CD4-positive, alpha-beta memory T cell (primary cell): ENCODE results near the gene KRT17. TPM values are rescaled to one million over a fixed set of nuclear protein-coding genes. Genes with fewer than 3 reads are reported as not detected.
"Not testable (repeated sequence)": the region's sequence is repeated elsewhere in the genome, so short reads cannot be mapped to it uniquely, and the experiment has no call there.

Experiments
- CTCF ChIA-PET: fragments of 350-600 bp; sonication (Branson Sonifier 250); formaldehyde crosslinking; loops from one replicate; lab custom pipeline; 2021; ENCODE audit warnings: inconsistent platforms; ENCODE audit not compliant: partially characterized antibody; lab: Charles Lee
- POLR2A ChIA-PET: fragments of 350-600 bp; sonication (Branson Sonifier 250); formaldehyde crosslinking; loops from one replicate; lab custom pipeline; 2021; ENCODE audit not compliant: partially characterized antibody; lab: Charles Lee
- DNase-seq, 5 donors: peaks; one replicate each; pipeline versions ENCODE4 v3.0.0 to v3.0.0-alpha.2; 2020 to 2022; ENCODE audit warnings: mixed read lengths in 1 of 5
- H3K27ac ChIP-seq: one replicate; pipeline ENCODE4 v1.7.0; 2013; ENCODE audit warnings: low read depth, low read length
- H3K27me3 ChIP-seq: 2 replicates; pipeline ENCODE4 v1.7.0; 2013; ENCODE audit warnings: mild to moderate bottlenecking, low read length, moderate library complexity; ENCODE audit not compliant: insufficient read depth
- H3K36me3 ChIP-seq: 2 replicates; pipeline ENCODE4 v1.7.0; 2013; ENCODE audit warnings: mild to moderate bottlenecking, low read length, moderate library complexity; ENCODE audit not compliant: insufficient read depth
- H3K4me1 ChIP-seq: 2 replicates; pipeline ENCODE4 v1.7.0; 2013; ENCODE audit warnings: mild to moderate bottlenecking, low read length, moderate library complexity; ENCODE audit not compliant: insufficient read depth
- H3K4me3 ChIP-seq, 2 donors: one replicate each; pipeline ENCODE4 v1.7.0; 2013; ENCODE audit warnings: low read length in 2 of 2, mild to moderate bottlenecking in 1 of 2
- H3K9me3 ChIP-seq, 2 donors: one replicate each; pipeline ENCODE4 v1.7.0; 2013; ENCODE audit warnings: low read length in 2 of 2, control low read depth in 1 of 2; ENCODE audit not compliant: control insufficient read depth in 1 of 2
- H3K27ac Mint-ChIP-seq, 7 donors: one replicate each; pipeline ENCODE4 v1.8.0; 2020 to 2021; ENCODE audit warnings: mixed read lengths in 7 of 7, mild to moderate bottlenecking in 6 of 7, inconsistent platforms in 3 of 7, moderate library complexity in 3 of 7
- H3K27me3 Mint-ChIP-seq, 2 donors: one replicate each; pipeline ENCODE4 v1.8.0; 2020 to 2021; ENCODE audit warnings: mixed read lengths in 2 of 2
- H3K36me3 Mint-ChIP-seq, 2 donors: one replicate each; pipeline ENCODE4 v1.8.0; 2020 to 2021; ENCODE audit warnings: mixed read lengths in 2 of 2, inconsistent platforms in 1 of 2, mild to moderate bottlenecking in 1 of 2
- H3K4me1 Mint-ChIP-seq, 4 donors: one replicate each; pipeline ENCODE4 v1.8.0; 2020 to 2021; ENCODE audit warnings: mixed read lengths in 4 of 4, mild to moderate bottlenecking in 1 of 4
- H3K4me3 Mint-ChIP-seq, 8 donors: one replicate each; pipeline ENCODE4 v1.8.0; 2020 to 2021; ENCODE audit warnings: mixed read lengths in 8 of 8, mild to moderate bottlenecking in 7 of 8, moderate library complexity in 6 of 8, inconsistent platforms in 3 of 8
- H3K9me3 Mint-ChIP-seq, 8 donors: one replicate each; pipeline ENCODE4 v1.8.0; 2020 to 2021; ENCODE audit warnings: mixed read lengths in 8 of 8, mild to moderate bottlenecking in 5 of 8, inconsistent platforms in 3 of 8, moderate library complexity in 1 of 8
- intact Hi-C: fragments of 100-400 bp; cut with micrococcal nuclease; formaldehyde crosslinking; loops from one replicate; pipeline ENCODE4 v1.15.1; 2023
- polyA plus RNA-seq, 2 donors: library from polyadenylated mRNA; unstranded; fragments of 300-500 nt; fragmentation: Illumina TruSeq; gene quantifications; one replicate each; pipeline ENCODE4 v1.2.3, GENCODE V29; 2021
- total RNA-seq, 2 experiments: library from RNA; stranded (reverse); gene quantifications; one replicate each; pipeline ENCODE4 v1.2.3, GENCODE V29; 2021

Gene KRT17
- total and polyA plus RNA-seq, 4 experiments from 2014 or later, result not detected

- Mint-ChIP-seq H3K9me3 (no peaks in the 10 kb centered on the region), H3K4me3 (no peak overlapping the region), H3K36me3 (no peaks in the 10 kb centered on the region), H3K27ac (no peak overlapping the region), H3K4me1 (peaks cover 0 to 1% (median 0%) of the 10 kb centered on the region in 4 donors), H3K27me3 (peaks cover 7 to 36% of the 10 kb centered on the region in 2 donors)
- Histone ChIP-seq H3K4me3 (no peak overlapping the region), H3K4me1 (no peaks in the 10 kb centered on the region), H3K9me3 (no peaks in the 10 kb centered on the region), H3K36me3 (no peaks in the 10 kb centered on the region), H3K27ac (no peak overlapping the region), H3K27me3 (no peaks in the 10 kb centered on the region)
- POLR2A ChIA-PET, result no interaction called here
- intact Hi-C loops, result no loop called here
- CTCF ChIA-PET, result interaction anchor here (1.0 kb wide), 1 partner anchor 65 kb away, joined by 4 read pairs; no protein-coding TSS in a partner anchor
- DNase-seq, result no peak
These were observed 40.9 kb downstream of the KRT17 start for GRCh38 chr17:41583137-41584127.

DNA sequence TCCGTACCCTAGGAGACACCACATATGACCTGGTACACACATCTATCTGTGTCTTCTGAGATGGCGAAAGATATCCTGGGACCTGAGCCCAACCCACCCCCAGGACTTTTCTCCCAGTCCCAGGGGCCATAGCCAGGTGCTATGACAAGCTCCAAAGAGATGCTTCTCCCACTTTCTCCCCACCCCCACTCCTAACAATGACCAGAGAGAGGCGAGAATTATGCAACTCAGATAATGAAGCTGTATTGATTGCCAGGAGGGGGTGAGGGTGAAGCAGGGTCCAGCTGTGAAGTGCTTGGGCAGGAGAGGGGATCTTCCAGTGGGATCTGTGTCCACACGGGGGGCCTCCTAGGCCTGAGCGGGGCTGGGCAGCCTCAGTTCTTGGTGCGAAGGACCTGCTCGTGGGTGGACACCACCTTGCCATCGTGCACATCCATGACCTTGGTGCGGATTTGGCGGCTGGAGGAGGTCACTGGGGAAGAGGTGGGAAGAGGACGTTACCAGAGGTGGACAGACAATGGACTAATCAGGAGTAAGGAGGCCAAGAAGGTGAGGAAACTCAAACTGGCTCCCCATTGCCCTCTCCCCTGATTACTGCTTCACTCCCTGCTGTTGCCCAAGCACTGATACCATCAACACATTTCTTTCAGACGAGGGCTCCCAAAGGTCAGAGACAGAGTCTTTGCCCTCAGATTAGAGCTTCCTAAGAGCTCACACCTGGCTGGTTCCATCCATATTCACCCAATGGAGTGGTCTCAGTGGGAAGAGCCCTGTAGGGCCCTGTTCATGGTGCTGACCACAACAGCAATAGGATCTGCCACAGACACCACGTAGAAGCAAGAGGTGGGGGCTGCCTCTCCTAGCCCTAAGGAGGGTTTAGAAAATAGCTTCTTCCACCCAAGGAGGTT, 42.1 kb downstream of the KRT17 start:
- intact Hi-C loops, H3K9me3 Mint-ChIP-seq, H3K36me3 ChIP-seq, H3K27me3 ChIP-seq, H3K4me1 Mint-ChIP-seq, DNase-seq, POLR2A ChIA-PET, H3K4me3 Mint-ChIP-seq, H3K27ac Mint-ChIP-seq, H3K4me3 ChIP-seq, H3K27ac ChIP-seq, H3K9me3 ChIP-seq, H3K36me3 Mint-ChIP-seq, H3K4me1 ChIP-seq: not testable (repeated sequence)
- CTCF ChIA-PET, result interaction anchor here (1.0 to 1.5 kb wide), 2 partner anchors 33 to 66 kb away, joined by 4 to 9 read pairs; no protein-coding TSS in a partner anchor
- peaks cover 10 to 40% of the 10 kb centered on the region in 2 donors for H3K27me3 Mint-ChIP-seq

GRCh38 chr17:41581366-41582060, 42.9 kb downstream of the KRT17 start:
- Histone ChIP-seq H3K27ac (no peak overlapping the region), H3K4me1 (no peaks in the 10 kb centered on the region), H3K36me3 (no peaks in the 10 kb centered on the region), H3K27me3 (no peaks in the 10 kb centered on the region), H3K4me3 (no peak overlapping the region), H3K9me3 (no peaks in the 10 kb centered on the region)
- POLR2A ChIA-PET, result no interaction called here
- no peak overlapping the region for H3K27ac Mint-ChIP-seq
- H3K4me1 Mint-ChIP-seq, result peaks cover 0 to 1% (median 0%) of the 10 kb centered on the region in 4 donors
- H3K9me3 Mint-ChIP-seq, result no peaks in the 10 kb centered on the region
- intact Hi-C loops, result no loop called here
- no peak overlapping the region for H3K4me3 Mint-ChIP-seq
- no peaks in the 10 kb centered on the region for H3K36me3 Mint-ChIP-seq
- DNase-seq, result no peak
- H3K27me3 Mint-ChIP-seq, result peaks cover 15 to 40% of the 10 kb centered on the region in 2 donors
- CTCF ChIA-PET, result interaction anchor here (1.5 kb wide), 1 partner anchor 32 kb away, joined by 9 read pairs; no protein-coding TSS in a partner anchor

- no peak overlapping the region for H3K27ac ChIP-seq
- intact Hi-C loops, result no loop called here
- Mint-ChIP-seq H3K9me3 (no peaks in the 10 kb centered on the region), H3K27ac (no peak overlapping the region), H3K4me1 (peaks cover 0 to 1% (median 0%) of the 10 kb centered on the region in 4 donors), H3K27me3 (peaks cover 18 to 36% of the 10 kb centered on the region in 2 donors), H3K4me3 (no peak overlapping the region), H3K36me3 (no peaks in the 10 kb centered on the region)
- H3K9me3 ChIP-seq, result no peaks in the 10 kb centered on the region
- no peaks in the 10 kb centered on the region for H3K27me3 ChIP-seq
- H3K36me3 ChIP-seq, result no peaks in the 10 kb centered on the region
- ChIA-PET CTCF (interaction anchor here (1.5 kb wide), 1 partner anchor 32 kb away, joined by 9 read pairs; no protein-coding TSS in a partner anchor), POLR2A (no interaction called here)
- DNase-seq, result no peak
- H3K4me1 ChIP-seq, result no peaks in the 10 kb centered on the region
- no peak overlapping the region for H3K4me3 ChIP-seq
These were observed 43.5 kb downstream of the KRT17 start for GRCh38 chr17:41580687-41581365.

- DNase-seq, result no peak
- no peak overlapping the region for H3K4me3 Mint-ChIP-seq
- no peak overlapping the region for H3K27ac Mint-ChIP-seq
- H3K9me3 ChIP-seq, result no peaks in the 10 kb centered on the region
- H3K9me3 Mint-ChIP-seq, result no peaks in the 10 kb centered on the region
- H3K27me3 Mint-ChIP-seq, result peaks cover 18 to 36% of the 10 kb centered on the region in 2 donors
- intact Hi-C loops, result no loop called here
- H3K27ac ChIP-seq, result no peak overlapping the region
- no peak overlapping the region for H3K4me3 ChIP-seq
- no peaks in the 10 kb centered on the region for H3K36me3 ChIP-seq
- no peaks in the 10 kb centered on the region for H3K36me3 Mint-ChIP-seq
- H3K4me1 ChIP-seq, result no peaks in the 10 kb centered on the region
- H3K4me1 Mint-ChIP-seq, result peaks cover 0 to 1% (median 0%) of the 10 kb centered on the region in 4 donors
- H3K27me3 ChIP-seq, result no peaks in the 10 kb centered on the region
- CTCF ChIA-PET, result interaction anchor here (1.0 to 2.2 kb wide), 2 partner anchors 12 to 31 kb away, joined by 4 to 8 read pairs; no protein-coding TSS in a partner anchor
- POLR2A ChIA-PET, result no interaction called here
These were observed 44.2 kb downstream of the KRT17 start for GRCh38 chr17:41580244-41580575.

GRCh38 chr17:41579484-41580243, 44.7 kb downstream of the KRT17 start:
- Histone ChIP-seq H3K36me3 (no peaks in the 10 kb centered on the region), H3K4me3 (no peak overlapping the region), H3K4me1 (no peaks in the 10 kb centered on the region), H3K27me3 (no peaks in the 10 kb centered on the region), H3K9me3 (no peaks in the 10 kb centered on the region), H3K27ac (no peak overlapping the region)
- Mint-ChIP-seq H3K27ac (no peak overlapping the region), H3K4me3 (no peak overlapping the region), H3K36me3 (no peaks in the 10 kb centered on the region), H3K27me3 (peaks cover 22 to 36% of the 10 kb centered on the region in 2 donors), H3K4me1 (peaks cover 0 to 1% (median 0%) of the 10 kb centered on the region in 4 donors), H3K9me3 (no peaks in the 10 kb centered on the region)
- ChIA-PET POLR2A (interaction anchor here (0.9 kb wide), 1 partner anchor 69 kb away, joined by 4 read pairs; no protein-coding TSS in a partner anchor), CTCF (interaction anchor here (1.0 to 2.2 kb wide), 2 partner anchors 13 to 30 kb away, joined by 4 to 8 read pairs; no protein-coding TSS in a partner anchor)
- intact Hi-C loops, result no loop called here
- DNase-seq, result peak; percentile 48 to 63 (median 53)
